ENCODE data around the gene ZNF101. TPM values are rescaled to one million over a fixed set of nuclear protein-coding genes. Genes with fewer than 3 reads are reported as not detected.

The ZNF101 gene
- total RNA-seq, 2 donors from 2014 or later, result 3.0 to 3.4 TPM

GRCh38 chr19:19711934-19712828, 43.5 kb downstream of the ZNF101 start:
- H3K4me1 ChIP-seq, result no peaks in the 10 kb centered on the region
- peaks cover 50% of the 10 kb centered on the region for H3K36me3 ChIP-seq
- H3K27me3 ChIP-seq, result no peaks in the 10 kb centered on the region
- no peak overlapping the region for H3K27ac ChIP-seq
- DNase-seq (ENCODE audit: low spot score), result no peak
- no peak for TF ChIP-seq CTCF (IDR thresholded peaks at IDR 0.05)
- H3K4me3 ChIP-seq, result no peak overlapping the region
- peaks cover 75 to 100% of the 10 kb centered on the region in 2 donors for H3K9me3 ChIP-seq

GRCh38 chr19:19719798-19720197, 51.2 kb downstream of the ZNF101 start:
- no peaks in the 10 kb centered on the region for H3K4me1 ChIP-seq
- peaks cover 21% of the 10 kb centered on the region for H3K36me3 ChIP-seq
- H3K9me3 ChIP-seq, result peaks cover 33 to 79% of the 10 kb centered on the region in 2 donors
- no peak overlapping the region for H3K4me3 ChIP-seq
- DNase-seq (ENCODE audit: low spot score), result no peak
- TF ChIP-seq CTCF (IDR thresholded peaks at IDR 0.05), result no peak
- no peak overlapping the region for H3K27ac ChIP-seq
- no peaks in the 10 kb centered on the region for H3K27me3 ChIP-seq

GRCh38 chr19:19721896-19722295, 53.3 kb downstream of the ZNF101 start:
- H3K4me1 ChIP-seq, result no peaks in the 10 kb centered on the region
- peaks cover 12% of the 10 kb centered on the region for H3K36me3 ChIP-seq
- H3K9me3 ChIP-seq, result peaks cover 14 to 58% of the 10 kb centered on the region in 2 donors
- DNase-seq (ENCODE audit: low spot score), result no peak
- H3K4me3 ChIP-seq, result no peak overlapping the region
- no peaks in the 10 kb centered on the region for H3K27me3 ChIP-seq
- no peak overlapping the region for H3K27ac ChIP-seq
- TF ChIP-seq CTCF (IDR thresholded peaks at IDR 0.05), result no peak

- Histone ChIP-seq H3K36me3 (peaks cover 12% of the 10 kb centered on the region), H3K27ac (peak within 1 kb of the TSS; percentile 77 to 87), H3K4me1 (peaks cover 0 to 10% of the 10 kb centered on the region in 2 donors)
These were observed 64.2 kb downstream of the ZNF101 start, which contains the start of gene ZNF14 for GRCh38 chr19:19732579-19733501. ZNF14 (minus strand) TSS chr19:19733112; CDS start chr19:19732958, 154 bp downstream.

More at GRCh38 chr19:19732579-19733501, 64.2 kb downstream of the ZNF101 start, which contains the start of gene ZNF14:
- peak in 1 of 2 donors; percentile 40 for TF ChIP-seq CTCF (IDR thresholded peaks at IDR 0.05)
- Histone ChIP-seq H3K27me3 (no peaks in the 10 kb centered on the region), H3K4me3 (peak within 1 kb of the TSS; percentile 67 to 98), H3K9me3 (peaks cover 0 to 18% of the 10 kb centered on the region in 2 donors)
- peak; percentile 95 for DNase-seq (ENCODE audit: low spot score)

Other genes with a start within 250 kb of the ZNF101 start
- 1 to 10 TPM; 1.2 to 1.3 TPM for gene TSSK6, start 153.3 kb upstream of the ZNF101 start, total RNA-seq
- 100 to 1,000 TPM in 1 of 2 donors, 10 to 100 TPM in 1; 59.3 to 198 TPM for gene NDUFA13, start 152.6 kb upstream of the ZNF101 start, total RNA-seq
- gene YJEFN3, start 139.9 kb upstream of the ZNF101 start, total RNA-seq, result 1 to 10 TPM in 1 of 2 donors, under 1 TPM in 1; 0.85 to 1.5 TPM
- gene CILP2, start 130.6 kb upstream of the ZNF101 start, total RNA-seq, result under 1 TPM; 0.19 to 0.24 TPM
- not detected for gene PBX4, start 50.2 kb upstream of the ZNF101 start, total RNA-seq
- 1 to 10 TPM in 1 of 2 donors, under 1 TPM in 1; 0.89 to 3.1 TPM for gene LPAR2, start 40.6 kb upstream of the ZNF101 start, total RNA-seq
- gene GMIP, start 25.2 kb upstream of the ZNF101 start, total RNA-seq, result 1 to 10 TPM; 2.3 to 4.9 TPM
- gene ATP13A1, start 5.2 kb upstream of the ZNF101 start, total RNA-seq, result 10 to 100 TPM; 23.6 to 62.1 TPM
- 1 to 10 TPM; 2.8 to 4.6 TPM for gene ZNF14, start 64.3 kb downstream of the ZNF101 start, total RNA-seq
- gene ZNF506, start 152.9 kb downstream of the ZNF101 start, total RNA-seq, result 10 to 100 TPM; 14.2 to 18.2 TPM
- gene ZNF253, start 197.0 kb downstream of the ZNF101 start, total RNA-seq, result 1 to 10 TPM; 5.0 to 6.6 TPM
- 1 to 10 TPM; 1.7 to 4.0 TPM for gene ZNF93, start 232.1 kb downstream of the ZNF101 start, total RNA-seq